ENCODE measurements around the gene HHAT. TPM values are rescaled to one million over a fixed set of nuclear protein-coding genes. Genes with fewer than 3 reads are reported as not detected.

The HHAT gene
- total RNA-seq, 2 experiments from 2014 or later, result 0.99 to 1.4 TPM

DNA sequence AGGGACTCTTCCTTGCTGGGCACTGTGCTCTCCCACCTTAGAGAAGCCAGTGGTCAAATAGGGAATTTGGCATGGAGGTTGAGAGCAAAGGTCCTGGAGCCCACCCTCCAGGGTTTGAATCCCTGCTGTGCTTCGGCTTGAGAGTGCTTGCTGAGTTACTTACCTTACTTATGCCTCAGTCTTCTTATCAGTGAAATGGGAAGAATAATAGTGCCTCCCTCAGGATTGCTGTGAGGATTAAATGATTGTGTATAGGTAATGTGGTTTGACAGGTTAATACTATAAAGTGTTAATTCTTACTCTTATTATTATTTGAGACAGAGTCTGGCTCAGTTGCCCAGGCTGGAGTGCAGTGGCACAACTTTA, 79.2 kb downstream of the HHAT start:
- Mint-ChIP-seq H3K4me3 (no peak overlapping the region), H3K27ac (no peak overlapping the region), H3K36me3 (ENCODE audit: low read depth) (no peaks in the 10 kb centered on the region), H3K27me3 (no peaks in the 10 kb centered on the region), H3K4me1 (ENCODE audit: low read depth) (peaks cover 2% of the 10 kb centered on the region), H3K9me3 (no peaks in the 10 kb centered on the region)
- ChIA-PET POLR2A (interaction anchor here (0.9 to 1.5 kb wide), 2 partner anchors 39 to 726 kb away, joined by 4 to 5 read pairs; partner anchors contain the start of gene KCNH1), CTCF (interaction anchor here (3.8 to 12.9 kb wide), 2 partner anchors 40 to 727 kb away, joined by 37 to 113 read pairs; partner anchors contain the start of gene KCNH1)
- ATAC-seq (no peak), DNase-seq (no peak)
- intact Hi-C loops (cut with micrococcal nuclease), result loop anchor here (5.0 to 10.0 kb wide), 2 partner anchors 174 to 727 kb away; partner anchors contain the start of gene KCNH1
- TF ChIP-seq, protein P1, sequence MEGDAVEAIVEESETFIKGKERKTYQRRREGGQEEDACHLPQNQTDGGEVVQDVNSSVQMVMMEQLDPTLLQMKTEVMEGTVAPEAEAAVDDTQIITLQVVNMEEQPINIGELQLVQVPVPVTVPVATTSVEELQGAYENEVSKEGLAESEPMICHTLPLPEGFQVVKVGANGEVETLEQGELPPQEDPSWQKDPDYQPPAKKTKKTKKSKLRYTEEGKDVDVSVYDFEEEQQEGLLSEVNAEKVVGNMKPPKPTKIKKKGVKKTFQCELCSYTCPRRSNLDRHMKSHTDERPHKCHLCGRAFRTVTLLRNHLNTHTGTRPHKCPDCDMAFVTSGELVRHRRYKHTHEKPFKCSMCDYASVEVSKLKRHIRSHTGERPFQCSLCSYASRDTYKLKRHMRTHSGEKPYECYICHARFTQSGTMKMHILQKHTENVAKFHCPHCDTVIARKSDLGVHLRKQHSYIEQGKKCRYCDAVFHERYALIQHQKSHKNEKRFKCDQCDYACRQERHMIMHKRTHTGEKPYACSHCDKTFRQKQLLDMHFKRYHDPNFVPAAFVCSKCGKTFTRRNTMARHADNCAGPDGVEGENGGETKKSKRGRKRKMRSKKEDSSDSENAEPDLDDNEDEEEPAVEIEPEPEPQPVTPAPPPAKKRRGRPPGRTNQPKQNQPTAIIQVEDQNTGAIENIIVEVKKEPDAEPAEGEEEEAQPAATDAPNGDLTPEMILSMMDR (IDR thresholded peaks at IDR 0.05), result no peak

DNA sequence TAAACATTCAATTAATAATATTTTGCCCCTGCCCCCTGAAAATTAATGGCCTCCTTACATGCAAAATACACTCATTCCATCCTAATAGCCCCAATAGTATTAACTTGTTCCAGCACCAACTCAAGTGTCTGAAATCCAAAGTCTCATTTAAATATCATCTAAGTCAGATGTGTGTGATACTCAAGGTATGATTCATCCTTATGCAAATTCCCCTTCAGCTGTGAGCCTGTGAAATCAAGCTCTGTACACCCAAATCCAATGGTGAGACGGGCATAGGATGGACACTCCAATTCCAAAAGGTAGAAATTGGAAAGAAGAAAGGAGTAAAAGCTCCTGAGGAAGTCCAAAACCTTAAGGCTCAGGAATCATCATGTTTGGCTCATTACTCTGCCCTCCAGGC, 83.5 kb downstream of the HHAT start:
- CTCF ChIA-PET, result interaction anchor here (1.1 kb wide), 1 partner anchor 722 kb away, joined by 6 read pairs; the partner anchor contains the start of gene KCNH1
- H3K36me3 Mint-ChIP-seq (ENCODE audit: low read depth), result no peaks in the 10 kb centered on the region
- TF ChIP-seq, protein P1 (IDR thresholded peaks at IDR 0.05), result no peak
- H3K27ac Mint-ChIP-seq, result no peak overlapping the region
- no peak overlapping the region for H3K4me3 Mint-ChIP-seq
- DNase-seq (no peak), ATAC-seq (no peak)
- POLR2A ChIA-PET, result no interaction called here
- intact Hi-C loops (cut with micrococcal nuclease), result no loop called here
- no peaks in the 10 kb centered on the region for H3K9me3 Mint-ChIP-seq
- H3K27me3 Mint-ChIP-seq, result no peaks in the 10 kb centered on the region
- peaks cover 2% of the 10 kb centered on the region for H3K4me1 Mint-ChIP-seq (ENCODE audit: low read depth)

DNA sequence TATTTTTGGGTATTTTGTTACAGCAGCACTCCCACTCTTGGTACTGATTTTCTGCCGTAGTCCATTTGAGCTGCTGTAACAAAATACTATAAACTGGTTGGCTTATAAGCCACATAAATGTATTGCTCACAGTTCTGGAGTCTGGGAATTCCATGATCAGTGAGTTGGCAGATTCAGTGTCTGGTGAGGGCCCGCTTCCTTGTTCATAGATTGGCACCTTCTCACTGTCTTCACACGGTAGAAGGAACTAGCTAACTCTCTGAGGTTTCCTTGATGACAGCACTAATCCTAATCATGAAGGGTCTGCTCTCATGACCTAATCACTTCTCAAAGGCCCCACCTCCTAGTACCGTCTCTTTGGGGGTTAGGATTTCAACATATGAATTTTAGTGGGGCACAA, 85.2 kb downstream of the HHAT start:
- POLR2A ChIA-PET, result interaction anchor here (0.7 kb wide), 1 partner anchor 32 kb away, joined by 3 read pairs; no protein-coding TSS in a partner anchor

DNA sequence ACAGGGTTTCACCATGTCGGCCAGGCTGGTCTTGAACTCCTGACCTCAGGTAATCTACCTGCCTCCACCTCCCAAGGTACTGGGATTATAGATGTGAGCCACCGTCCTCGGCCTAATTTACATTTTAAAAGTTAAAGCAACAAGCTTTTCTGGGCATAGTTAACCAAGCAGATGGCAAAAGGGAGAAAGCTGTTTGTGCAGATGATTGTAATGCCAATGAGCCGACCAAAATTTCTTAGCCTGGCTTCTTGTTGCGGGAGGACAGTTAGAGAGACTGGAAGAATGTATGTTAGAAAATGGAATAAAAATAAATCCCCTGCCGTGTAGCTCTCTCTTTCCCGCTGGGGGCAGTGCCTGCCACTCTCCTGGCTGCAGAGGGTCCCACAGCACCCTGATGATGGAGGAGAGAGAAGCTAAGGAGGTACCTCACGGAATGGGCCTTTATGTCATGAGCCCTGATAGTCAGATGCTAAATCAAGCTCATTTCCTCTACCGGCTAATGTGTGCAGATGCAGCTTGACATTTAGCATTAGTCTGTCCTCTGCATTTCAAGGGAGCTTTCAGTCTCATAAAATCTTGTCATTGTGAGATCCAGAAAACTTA, 87.2 kb downstream of the HHAT start:
- H3K27ac Mint-ChIP-seq, result no peak overlapping the region
- no peaks in the 10 kb centered on the region for H3K9me3 Mint-ChIP-seq
- H3K4me1 Mint-ChIP-seq (ENCODE audit: low read depth), result peaks cover 2% of the 10 kb centered on the region
- POLR2A ChIA-PET, result interaction anchor here (0.6 to 1.5 kb wide), 3 partner anchors 42 to 357 kb away, joined by 3 to 6 read pairs (median 3); no protein-coding TSS in a partner anchor
- TF ChIP-seq, protein P1 (IDR thresholded peaks at IDR 0.05), result no peak
- no peak for DNase-seq
- H3K36me3 Mint-ChIP-seq (ENCODE audit: low read depth), result no peaks in the 10 kb centered on the region
- ATAC-seq, result no peak
- CTCF ChIA-PET, result interaction anchor here (0.8 to 2.2 kb wide), 6 partner anchors 9 to 720 kb away, joined by 3 to 9 read pairs (median 5); no protein-coding TSS in a partner anchor
- H3K27me3 Mint-ChIP-seq, result no peaks in the 10 kb centered on the region
- no peak overlapping the region for H3K4me3 Mint-ChIP-seq
- intact Hi-C loops (cut with micrococcal nuclease), result no loop called here

More for the DNA sequence above, 85.2 kb downstream of the HHAT start:
- ATAC-seq, result no peak
- no peak overlapping the region for H3K4me3 Mint-ChIP-seq
- H3K4me1 Mint-ChIP-seq (ENCODE audit: low read depth), result peaks cover 2% of the 10 kb centered on the region
- TF ChIP-seq, protein P1 (IDR thresholded peaks at IDR 0.05), result no peak
- intact Hi-C loops (cut with micrococcal nuclease), result no loop called here
- no peak overlapping the region for H3K27ac Mint-ChIP-seq
- CTCF ChIA-PET, result interaction anchor here (1.4 to 2.1 kb wide), 2 partner anchors 10 to 720 kb away, joined by 5 to 10 read pairs; partner anchors contain the start of gene KCNH1
- no peaks in the 10 kb centered on the region for H3K36me3 Mint-ChIP-seq (ENCODE audit: low read depth)
- DNase-seq, result no peak
- no peaks in the 10 kb centered on the region for H3K9me3 Mint-ChIP-seq
- no peaks in the 10 kb centered on the region for H3K27me3 Mint-ChIP-seq

DNA sequence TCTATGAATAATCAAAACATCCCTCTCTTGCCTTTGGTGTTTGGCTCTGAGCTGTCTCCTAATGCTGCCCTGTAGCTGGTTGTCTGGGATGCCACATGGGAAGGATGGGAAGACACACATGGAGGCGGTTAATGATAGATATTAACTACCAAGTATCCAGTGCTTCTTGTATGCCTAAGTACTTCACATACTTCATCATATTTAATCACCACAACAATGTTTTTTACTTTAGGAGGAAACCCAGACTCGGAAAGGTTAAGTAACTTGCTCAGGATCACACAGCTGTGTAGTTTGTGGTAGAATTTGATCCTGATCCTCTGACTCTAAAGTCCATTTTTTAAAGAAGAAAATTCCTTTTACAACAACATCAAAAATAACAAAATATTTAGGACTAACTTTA, 88.0 kb downstream of the HHAT start:
- Mint-ChIP-seq H3K4me1 (ENCODE audit: low read depth) (peaks cover 2% of the 10 kb centered on the region), H3K36me3 (ENCODE audit: low read depth) (no peaks in the 10 kb centered on the region), H3K9me3 (no peaks in the 10 kb centered on the region), H3K27ac (no peak overlapping the region), H3K4me3 (no peak overlapping the region), H3K27me3 (no peaks in the 10 kb centered on the region)
- CTCF ChIA-PET, result interaction anchor here (1.0 to 2.2 kb wide), 5 partner anchors 10 to 42 kb away, joined by 3 to 9 read pairs (median 5); no protein-coding TSS in a partner anchor
- DNase-seq (no peak), ATAC-seq (no peak)
- intact Hi-C loops (cut with micrococcal nuclease), result no loop called here
- POLR2A ChIA-PET, result interaction anchor here (0.6 to 1.5 kb wide), 3 partner anchors 43 to 356 kb away, joined by 3 to 6 read pairs (median 3); no protein-coding TSS in a partner anchor
- TF ChIP-seq, protein P1 (IDR thresholded peaks at IDR 0.05), result no peak
